GM12873 (cell line): ENCODE results near the gene ADAMTS5.

ENCODE experiments used
- CTCF ChIP-seq: IDR thresholded peaks from 2 replicates; pipeline ENCODE4 v1.5.1; 2012; ENCODE audit warnings: low read depth, mild to moderate bottlenecking, moderate library complexity, low read length, control low read depth; ENCODE audit not compliant: insufficient read depth; ENCODE audit errors: missing control alignments

The ADAMTS5 gene

GRCh38 chr21:26948194-26948593, 18.7 kb downstream of the ADAMTS5 start:
- TF ChIP-seq CTCF, result no peak

GRCh38 chr21:26946744-26947446, 20.0 kb downstream of the ADAMTS5 start:
- TF ChIP-seq CTCF, result no peak

GRCh38 chr21:26945916-26946675, 20.8 kb downstream of the ADAMTS5 start:
- TF ChIP-seq CTCF, result no peak

GRCh38 chr21:26943921-26944320, 23.0 kb downstream of the ADAMTS5 start:
- no peak for TF ChIP-seq CTCF

- no peak for TF ChIP-seq CTCF
Observed at GRCh38 chr21:26941421-26941820, 25.5 kb downstream of the ADAMTS5 start.

- no peak for TF ChIP-seq CTCF
Observed at GRCh38 chr21:26939601-26940111, 27.2 kb downstream of the ADAMTS5 start.

GRCh38 chr21:26936641-26937040, 30.2 kb downstream of the ADAMTS5 start:
- no peak for TF ChIP-seq CTCF
